Heart right ventricle (tissue), 16 donors: ENCODE measurements around the gene FGD3. TPM values are rescaled to one million over a fixed set of nuclear protein-coding genes. Genes with fewer than 3 reads are reported as not detected.

Experiments used
- ATAC-seq, 8 donors: fragments of 200-7000 bp; cut with Tn5 transposase; one replicate each; pipeline ENCODE4 v1.9.1; 2020; ENCODE audit warnings: mild to moderate bottlenecking in 8 of 8, moderate library complexity in 8 of 8, moderate number of reproducible peaks in 1 of 8
- DNase-seq, 2 donors: peaks; one replicate each; pipeline ENCODE4 v3.0.0-alpha.2; 2020
- H3K27ac ChIP-seq, 10 donors: fragments of 200-600 bp; sonication (generic) in 2 of 10; one replicate each; pipeline versions ENCODE4 v1.5.0 to v1.8.0; 2020 to 2022; ENCODE audit warnings: mild to moderate bottlenecking in 3 of 10
- H3K27me3 ChIP-seq, 7 donors: fragments of 200-600 bp; one replicate each; pipeline ENCODE4 v1.8.0; 2021 to 2022; ENCODE audit warnings: mild to moderate bottlenecking in 2 of 7
- H3K36me3 ChIP-seq, 9 donors: fragments of 200-600 bp; sonication (generic) in 1 of 9; one replicate each; pipeline versions ENCODE4 v1.5.0 to v1.8.0; 2020 to 2022; ENCODE audit warnings: mild to moderate bottlenecking in 2 of 9
- H3K4me1 ChIP-seq, 9 donors: fragments of 200-600 bp; sonication (generic) in 1 of 9; one replicate each; pipeline versions ENCODE4 v1.5.0 to v1.8.0; 2020 to 2022; ENCODE audit warnings: mild to moderate bottlenecking in 4 of 9
- H3K4me3 ChIP-seq, 10 donors: fragments of 200-600 bp; sonication (generic) in 2 of 10; one replicate each; pipeline versions ENCODE4 v1.5.0 to v1.8.0; 2020 to 2022; ENCODE audit warnings: mild to moderate bottlenecking in 7 of 10, moderate library complexity in 2 of 10
- H3K9me3 ChIP-seq, 11 donors: fragments of 200-600 bp in 10 of 11; sonication (generic) in 2 of 11; one replicate each; pipeline versions ENCODE4 v1.5.0 to v1.8.0; 2013 to 2022; ENCODE audit warnings: mild to moderate bottlenecking in 2 of 11, control low read depth in 1 of 11, moderate library complexity in 1 of 11
- CTCF ChIP-seq, 9 donors: fragments of 200-600 bp; sonication (generic) in 2 of 9; IDR thresholded peaks; one replicate each; pipeline versions ENCODE4 v1.5.0 to v1.8.0; 2021 to 2022; ENCODE audit warnings: antibody characterized with exemption in 9 of 9, mild to moderate bottlenecking in 5 of 9, moderate library complexity in 1 of 9
- WGBS, 2 donors: extraction: QIAGEN DNeasy Blood & Tissue Kit; methylation state at CpG; one replicate each; pipeline ENCODE4 v1.1.7; 2013; ENCODE audit warnings: inconsistent platforms in 1 of 2; 5-methylcytosine and 5-hydroxymethylcytosine counted together
- intact Hi-C, 10 donors: fragments of 100-400 bp; cut with DNase I; formaldehyde crosslinking; loops; one replicate each; pipeline versions ENCODE4 v1.11.1 to v1.14.2; 2022
- polyA plus RNA-seq, 2 donors: library from polyadenylated mRNA; stranded (reverse); fragments of 200-250 nt; gene quantifications; one replicate each; pipeline ENCODE4 v1.2.3, GENCODE V29; 2013
- total RNA-seq, 10 donors: library from RNA; stranded (reverse); fragmentation: NEBNext Ultra II Directional in 3 of 10; extraction: Animal tissue kit (Norgen Biotek cat#: 25700) in 3 of 10; gene quantifications; one replicate each; pipeline versions ENCODE4 v1.2.1 to v1.2.4, GENCODE V29; 2021 to 2023
- donor health status: Arrhythmogenic right ventricular cardiomyopathy.
- donor health status: ischemic (EF 13 %, LVEDD 7.1; RV severe dilation, severe dysfunction).
- donor health status: healthy with polysubstance abuse.
- donor health status: DM: no; HTN: yes; CAD: no.
- donor health status: DM: no; HTN: no; CAD: no.
- donor health status: ischemic (EF 25% LVEDD 6.9; RV normal size, moderate dysfunction).
- donor health status: ischemic (EF 25% LVEDD 5.7; RV mildly dilated, moderate dysfunction).
- donor health status: healthy.
- donor health status: DM: yes; HTN: yes; CAD: no.
- donor health status: Ischemic cardiomyopathy.
- donor health status: ischemic (EF 35%, LVEDD 5.7; RV mildly dilated, moderate dysfunction).
- donor health status: nonischemic (EF 11% LVEDD 7.7; RV severe dilation, severe dysfunction).
- donor health status: DM: yes; HTN: yes; CAD: no.
- donor health status: PGD.
- donor health status: ischemic (EF 29% LVEDD 5.4; RV normal size, mild dysfunction).
- donor health status: nonischemic (EF 23%, LVEDD 6.1; RV moderate dilation, normal function).

Gene FGD3
- total and polyA plus RNA-seq, 12 donors, result 0.40 to 8.5 (median 2.2) TPM

- intact Hi-C loops, result no loop called here
- H3K27ac ChIP-seq, result no peak overlapping the region
- WGBS, 2 donors, result 70 to 73% methylated on average over 13 of the region's 13 CpGs
- no peak for ATAC-seq
- H3K27me3 ChIP-seq, result peaks cover 0 to 3% (median 0%) of the 10 kb centered on the region in 7 donors
- TF ChIP-seq CTCF (IDR thresholded peaks at IDR 0.05), result no peak
- peaks cover 0 to 93% (median 0%) of the 10 kb centered on the region in 9 donors for H3K36me3 ChIP-seq
- H3K4me1 ChIP-seq, result no peaks in the 10 kb centered on the region
- DNase-seq, result no peak
- H3K4me3 ChIP-seq, result no peak overlapping the region
- no peaks in the 10 kb centered on the region for H3K9me3 ChIP-seq
These were observed 62.7 kb downstream of the FGD3 start for GRCh38 chr9:93010056-93010455.

- TF ChIP-seq CTCF (IDR thresholded peaks at IDR 0.05), result no peak
- Histone ChIP-seq H3K9me3 (no peaks in the 10 kb centered on the region), H3K27me3 (peaks cover 0 to 3% (median 0%) of the 10 kb centered on the region in 7 donors), H3K27ac (no peak overlapping the region), H3K36me3 (peaks cover 0 to 93% (median 0%) of the 10 kb centered on the region in 9 donors), H3K4me1 (no peaks in the 10 kb centered on the region), H3K4me3 (no peak overlapping the region)
- 42 to 57% methylated on average over 4 of the region's 4 CpGs for WGBS, 2 donors
- intact Hi-C loops, result no loop called here
- ATAC-seq (no peak), DNase-seq (no peak)
These were observed 63.4 kb downstream of the FGD3 start for GRCh38 chr9:93010704-93011103.

- 95 to 96% methylated on average over 8 of the region's 8 CpGs for WGBS, 2 donors
- H3K36me3 ChIP-seq, result peaks cover 0 to 93% (median 0%) of the 10 kb centered on the region in 9 donors
- intact Hi-C loops, result no loop called here
These were observed 63.8 kb downstream of the FGD3 start for GRCh38 chr9:93011114-93011513.

GRCh38 chr9:93012963-93013855 is 65.9 kb downstream of the FGD3 start:
- ATAC-seq (peak in 2 of 8 donors; percentile 12 to 13), DNase-seq (no peak)
- Histone ChIP-seq H3K4me1 (no peaks in the 10 kb centered on the region), H3K36me3 (peaks cover 0 to 93% (median 0%) of the 10 kb centered on the region in 9 donors), H3K27ac (no peak overlapping the region), H3K27me3 (peaks cover 0 to 3% (median 0%) of the 10 kb centered on the region in 7 donors), H3K9me3 (no peaks in the 10 kb centered on the region), H3K4me3 (no peak overlapping the region)
- WGBS, 2 donors, result 92 to 94% methylated on average over 14 of the region's 14 CpGs
- intact Hi-C loops, result no loop called here
- no peak for TF ChIP-seq CTCF (IDR thresholded peaks at IDR 0.05)

More at GRCh38 chr9:93011114-93011513, 63.8 kb downstream of the FGD3 start:
- no peaks in the 10 kb centered on the region for H3K9me3 ChIP-seq
- H3K27ac ChIP-seq, result no peak overlapping the region
- no peak overlapping the region for H3K4me3 ChIP-seq
- no peak for TF ChIP-seq CTCF (IDR thresholded peaks at IDR 0.05)
- ATAC-seq (no peak), DNase-seq (no peak)
- no peaks in the 10 kb centered on the region for H3K4me1 ChIP-seq
- peaks cover 0 to 3% (median 0%) of the 10 kb centered on the region in 7 donors for H3K27me3 ChIP-seq
